GF-D8 (cell line): ENCODE measurements around the gene TIMM17B.

Source experiments
- DNase-seq: peaks from one replicate; lab custom pipeline; 2025; lab: John Stamatoyannopoulos, UW

TIMM17B gene

GRCh38 chrX:48918643-48919340 is 21.2 kb upstream of the TIMM17B start, which contains the start of gene PIM2:
Gene PIM2, minus strand, starts transcription at chrX:48919024. Its CDS starts 190 bp downstream, at chrX:48918834.
- DNase-seq: peak; percentile 83

DNA sequence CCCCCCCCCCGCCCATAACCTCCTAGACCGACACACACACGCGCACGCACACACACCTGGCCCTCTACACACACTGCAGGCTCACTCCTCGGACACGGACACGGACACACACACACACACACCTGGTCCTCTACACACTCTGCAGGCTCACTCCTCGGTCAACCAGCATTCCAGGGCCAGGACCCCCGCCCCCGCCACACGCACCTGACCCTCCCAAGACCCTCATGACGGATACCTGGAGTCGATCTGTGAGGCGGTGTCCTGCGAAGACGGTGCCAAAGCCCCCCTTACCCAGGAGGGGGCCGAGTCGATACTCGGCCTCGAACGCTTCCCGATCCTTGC is 20.7 kb upstream of the TIMM17B start:
- no peak for DNase-seq

DNA sequence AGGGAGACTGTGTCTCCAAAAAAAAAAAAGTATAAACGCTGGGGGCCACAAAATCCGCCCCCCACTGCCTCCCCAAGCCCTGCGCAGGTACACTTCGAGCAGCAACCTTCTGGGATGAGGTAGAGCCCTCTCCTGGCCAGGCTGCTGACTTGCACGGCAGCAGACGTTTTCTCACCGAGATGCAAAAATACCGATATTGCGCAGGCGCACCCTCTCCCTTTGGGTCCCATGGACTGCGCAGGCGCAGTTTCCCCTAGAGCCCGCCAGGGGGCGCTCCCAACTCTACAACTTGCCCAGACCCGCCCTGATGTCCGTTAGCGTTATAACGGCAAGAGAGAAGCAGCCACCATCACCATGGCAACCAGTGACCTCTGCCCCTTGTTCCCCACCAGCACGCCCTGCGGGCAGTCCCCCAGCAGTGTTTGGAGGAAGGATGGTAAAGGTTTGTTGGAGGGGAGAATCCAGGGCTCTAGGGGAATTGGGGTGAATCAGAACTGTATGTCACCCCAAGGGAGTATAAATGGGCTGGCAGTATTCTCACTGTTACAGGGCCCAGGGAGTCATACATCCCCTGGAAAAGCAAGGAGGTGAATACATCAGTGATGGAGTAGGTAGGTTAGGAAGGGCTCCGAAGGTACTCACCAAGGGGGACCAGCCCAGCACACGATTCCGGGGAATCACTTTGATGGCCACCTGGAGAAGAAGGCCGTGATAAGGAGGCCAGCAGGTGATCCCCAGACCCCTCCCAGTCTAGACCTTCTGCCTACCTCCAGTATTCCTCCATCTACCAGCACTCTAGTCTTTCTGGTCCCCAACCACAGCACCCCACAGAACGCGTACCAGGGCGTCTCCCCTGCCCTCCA is 19.8 kb upstream of the TIMM17B start:
- DNase-seq: peak; percentile 68

DNA sequence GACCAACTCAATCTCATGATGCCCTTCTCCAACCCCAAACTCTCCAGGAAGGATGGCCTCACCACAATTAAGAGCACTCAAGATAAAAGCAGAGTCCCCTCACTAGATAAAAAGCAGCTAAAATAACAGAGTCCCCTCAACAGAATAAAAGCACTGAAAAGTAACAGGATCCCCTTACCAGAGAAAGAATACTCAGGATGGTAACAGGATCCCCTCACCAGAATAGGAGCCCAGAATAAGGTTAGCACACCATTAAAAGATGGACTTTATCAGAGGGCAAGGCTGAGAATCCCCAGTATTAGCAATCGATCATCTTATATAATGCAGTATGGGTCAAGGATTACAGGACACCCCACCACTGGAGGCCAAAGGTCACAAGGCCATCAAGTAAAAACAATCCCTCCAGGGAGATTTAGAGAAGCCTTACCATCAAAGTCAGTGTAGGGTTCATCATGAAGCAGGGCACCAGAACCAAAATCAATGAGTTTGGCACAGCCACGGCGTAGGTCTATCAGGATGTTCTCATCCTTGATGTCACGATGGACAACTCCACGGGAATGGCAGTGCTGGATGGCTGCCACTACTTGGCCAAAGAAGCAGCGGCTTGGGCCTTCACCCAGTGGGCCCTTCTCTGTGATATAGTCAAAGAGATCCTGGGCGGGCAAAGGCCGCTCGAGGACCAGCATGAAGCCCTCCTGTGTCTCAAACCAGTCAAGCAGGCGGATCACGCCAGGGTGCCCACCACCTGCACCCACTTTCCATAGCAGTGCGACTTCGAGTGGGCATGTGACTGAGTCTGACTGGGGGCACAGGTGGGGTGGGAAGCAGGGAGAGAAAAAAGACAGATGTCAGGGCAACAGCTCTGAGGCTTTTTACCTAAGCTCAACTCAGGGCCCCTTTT is 17.3 kb upstream of the TIMM17B start:
- DNase-seq: no peak

GRCh38 chrX:48913605-48914366 is 16.2 kb upstream of the TIMM17B start:
- DNase-seq: no peak

DNA sequence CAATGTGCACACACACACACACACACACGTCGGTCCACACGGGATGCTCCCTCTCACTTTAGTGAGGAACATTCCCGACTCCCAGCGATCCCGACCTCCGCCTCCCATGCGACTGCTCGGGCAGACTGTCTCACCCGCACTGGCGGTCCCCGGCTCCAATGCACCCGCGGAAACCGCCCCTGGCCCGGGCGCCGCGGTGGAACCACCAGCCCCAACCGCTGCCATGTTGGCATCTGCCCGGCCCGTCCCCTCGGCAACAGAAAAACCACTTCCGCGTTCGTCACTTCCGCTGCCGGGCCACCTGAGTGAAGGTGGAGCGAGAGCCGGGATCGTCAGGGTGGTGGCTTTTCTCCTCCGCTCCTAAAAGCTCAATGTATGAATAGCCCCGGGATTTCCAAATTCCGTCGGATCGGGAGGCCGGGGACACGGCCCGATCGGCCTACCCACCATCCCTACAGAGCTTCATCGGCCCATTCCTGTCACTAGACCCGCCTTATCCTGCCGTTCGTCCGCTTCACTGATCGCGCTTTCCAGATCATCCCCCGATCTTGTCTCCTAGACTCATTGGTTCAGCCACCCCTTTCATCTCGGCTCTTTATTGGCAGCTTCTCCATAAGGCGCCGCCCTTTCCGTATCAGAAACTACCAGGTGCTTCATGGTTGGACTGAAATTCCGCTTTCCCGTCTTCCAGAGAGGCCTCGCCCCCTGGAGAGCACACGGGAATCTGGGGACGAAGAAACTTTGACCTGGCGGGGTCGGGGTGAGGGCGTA is 14.0 kb upstream of the TIMM17B start, which contains the start of gene SLC35A2:
Gene SLC35A2, minus strand, starts transcription at position 235 of the 771 bp plus-strand sequence. Its CDS starts 10 bp downstream, at position 225.
- DNase-seq: peak; percentile 1

DNA sequence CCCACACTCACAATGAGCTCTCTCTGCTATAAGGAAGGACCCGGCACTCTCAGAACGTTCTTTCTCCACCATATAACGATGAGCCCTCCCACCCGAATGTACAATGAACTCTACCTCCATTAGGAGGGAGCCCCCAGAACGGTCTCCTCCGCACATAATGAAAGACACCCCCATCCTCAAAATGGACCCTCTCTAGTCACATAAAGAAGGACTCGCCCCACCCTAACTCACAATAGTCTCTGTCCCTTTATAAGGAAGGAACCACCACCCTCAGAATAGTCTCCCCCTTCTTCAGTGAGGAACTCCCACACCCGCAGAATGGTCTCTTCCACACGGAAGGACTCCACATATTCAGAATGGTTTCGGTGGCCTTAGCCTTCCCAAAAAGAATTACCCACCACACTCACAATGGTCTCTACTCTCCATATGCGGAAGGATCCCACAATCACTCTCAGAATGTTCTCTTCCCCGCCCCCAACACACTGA is 13.4 kb upstream of the TIMM17B start:
- peak; percentile 9 for DNase-seq

DNA sequence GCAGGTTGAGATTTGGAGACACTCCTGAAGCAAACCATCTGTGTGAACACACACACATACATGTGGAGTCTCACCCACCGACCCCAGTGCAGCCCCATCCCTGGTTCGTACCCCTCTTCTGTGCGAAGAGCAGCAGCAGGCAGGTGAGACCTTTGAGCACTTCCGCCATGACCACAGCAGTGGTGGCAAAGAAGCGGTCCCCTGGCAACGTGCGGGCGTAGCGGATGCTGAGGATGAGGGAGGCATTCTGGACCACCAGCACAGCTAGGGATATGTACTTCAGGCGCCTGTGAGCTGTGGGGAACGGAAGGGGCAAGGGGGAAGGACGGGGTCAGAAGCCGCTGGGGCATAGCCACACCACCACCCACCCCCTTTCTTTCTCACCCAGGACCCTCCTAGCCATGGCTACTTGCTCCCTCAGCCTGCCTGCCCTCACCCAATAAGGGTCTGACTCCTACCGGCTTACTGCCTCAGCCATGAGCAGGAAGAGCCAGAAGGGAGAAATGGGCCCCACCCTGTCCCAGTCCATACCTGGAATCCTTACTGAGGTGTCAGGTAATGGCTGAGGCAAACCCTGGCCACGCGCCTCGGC is 12.2 kb upstream of the TIMM17B start:
- no peak for DNase-seq

- DNase-seq: no peak
Measured at GRCh38 chrX:48908600-48908999, 11.0 kb upstream of the TIMM17B start.

DNA sequence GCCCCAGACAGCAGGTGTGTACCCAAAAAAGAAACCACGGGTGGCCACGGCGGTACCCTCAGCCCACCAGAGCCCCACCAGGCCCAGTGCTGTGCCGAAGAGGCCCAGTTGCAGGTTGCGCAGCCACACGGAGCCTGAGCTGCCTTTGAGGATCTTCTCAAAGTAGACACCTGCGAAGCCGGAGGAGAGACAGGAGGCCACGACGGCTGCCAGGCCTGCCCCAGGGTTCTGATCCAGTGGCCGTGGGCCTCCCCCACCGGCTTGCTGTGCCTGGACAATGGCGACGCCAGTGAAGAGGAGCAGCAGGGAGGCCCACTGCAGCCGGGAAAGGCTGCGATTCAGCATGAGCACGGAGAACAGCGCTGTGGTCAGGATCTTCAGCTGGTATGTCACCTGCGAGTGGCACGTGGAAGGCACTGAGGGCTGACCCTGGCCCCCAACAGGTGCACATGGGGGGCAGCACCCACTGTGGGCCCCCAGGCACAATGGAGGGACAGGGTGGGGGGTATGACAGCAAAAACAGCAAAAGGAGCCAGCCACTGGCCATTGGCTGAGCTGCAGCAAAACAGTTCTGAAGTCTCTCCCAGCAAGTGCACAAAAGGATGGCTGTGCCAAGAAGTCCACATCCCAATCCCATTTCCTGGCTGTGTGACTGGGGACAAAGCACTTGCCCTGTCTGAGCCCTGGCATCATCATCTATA is 7.7 kb upstream of the TIMM17B start:
- DNase-seq: no peak

- DNase-seq: no peak
Measured at GRCh38 chrX:48904626-48905025, 7.1 kb upstream of the TIMM17B start.

GRCh38 chrX:48904180-48904579 is 6.6 kb upstream of the TIMM17B start:
- DNase-seq: no peak

GRCh38 chrX:48903290-48903689 is 5.7 kb upstream of the TIMM17B start:
- no peak for DNase-seq

DNA sequence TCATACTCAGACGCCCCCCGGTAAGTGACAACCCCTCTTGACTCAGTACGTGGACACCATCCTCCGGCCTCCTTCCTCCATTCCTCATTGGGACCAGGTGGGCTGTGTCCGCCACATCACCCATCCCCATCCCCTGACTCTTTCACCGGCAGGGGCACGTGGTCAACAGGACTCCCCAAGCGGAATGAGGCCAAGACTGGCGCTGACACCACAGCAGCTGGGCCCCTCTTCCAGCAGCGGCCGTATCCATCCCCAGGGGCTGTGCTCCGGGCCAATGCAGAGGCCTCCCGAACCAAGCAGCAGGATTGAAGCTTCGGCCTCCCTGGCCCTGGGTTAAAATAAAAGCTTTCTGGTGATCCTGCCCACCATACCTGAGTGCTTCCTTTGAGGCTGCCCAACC is 5.2 kb upstream of the TIMM17B start:
- no peak for DNase-seq

DNA sequence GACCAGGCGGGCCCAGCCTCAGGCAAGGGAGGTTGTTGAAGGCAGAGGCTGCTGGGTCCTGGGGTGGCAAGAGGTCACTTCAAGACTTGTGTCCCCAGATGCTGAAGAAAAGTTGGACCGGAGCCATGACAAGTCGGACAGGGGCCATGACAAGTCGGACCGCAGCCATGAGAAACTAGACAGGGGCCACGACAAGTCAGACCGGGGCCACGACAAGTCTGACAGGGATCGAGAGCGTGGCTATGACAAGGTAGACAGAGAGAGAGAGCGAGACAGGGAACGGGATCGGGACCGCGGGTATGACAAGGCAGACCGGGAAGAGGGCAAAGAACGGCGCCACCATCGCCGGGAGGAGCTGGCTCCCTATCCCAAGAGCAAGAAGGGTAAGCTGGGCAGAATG is 4.6 kb upstream of the TIMM17B start:
- DNase-seq: no peak

- no peak for DNase-seq
Measured at GRCh38 chrX:48901069-48901468, 3.5 kb upstream of the TIMM17B start.

GRCh38 chrX:48899078-48899410 is 1.5 kb upstream of the TIMM17B start:
- DNase-seq: no peak

DNA sequence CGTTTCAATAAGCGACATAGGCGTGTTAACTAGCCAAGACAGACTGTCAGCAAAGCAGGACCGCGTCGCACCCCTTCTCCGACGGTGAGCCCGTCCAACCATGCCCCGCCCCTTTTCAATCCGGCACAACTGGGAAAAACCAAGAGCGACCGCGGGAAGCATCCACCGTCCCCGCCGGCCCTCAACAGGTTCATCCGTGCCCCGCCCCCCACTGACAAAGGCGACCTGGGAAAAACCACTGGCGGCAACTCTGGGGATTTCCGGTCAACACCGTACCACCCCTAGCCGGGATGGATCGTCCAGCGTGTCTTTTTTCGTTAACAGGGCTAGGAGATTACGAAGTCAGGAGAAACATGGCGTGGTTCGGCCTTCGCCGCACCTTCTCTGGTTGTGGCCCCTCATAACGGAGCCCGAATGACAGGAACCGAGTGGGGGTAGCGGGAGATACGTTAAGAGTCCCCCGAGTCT is 377 bp downstream of the TIMM17B start:
- DNase-seq: peak; percentile 1

DNA sequence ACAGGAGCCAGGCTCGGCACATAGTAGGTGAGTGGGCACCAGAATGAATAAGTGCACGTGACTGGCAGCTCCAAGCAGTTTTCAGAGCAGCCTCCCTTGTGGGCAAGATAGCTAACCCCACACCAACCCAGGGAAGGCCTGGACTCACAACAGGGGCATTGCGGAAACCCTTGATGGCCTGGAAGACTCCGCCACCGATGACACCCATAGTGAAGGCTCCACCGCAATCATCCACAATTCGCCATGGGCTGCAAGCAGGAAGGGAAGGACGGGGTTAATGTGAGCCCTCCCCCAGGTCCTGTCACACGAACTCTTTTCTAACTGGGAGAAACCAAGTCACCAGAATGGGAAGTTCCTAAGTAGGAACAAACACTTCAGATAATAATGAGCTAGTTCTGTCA is 957 bp downstream of the TIMM17B start:
- no peak for DNase-seq

- no peak for DNase-seq
Measured at GRCh38 chrX:48894891-48895290, 2.7 kb downstream of the TIMM17B start.
